Natural killer cell treated with Interleukin-12 subunit alpha and Interleukin-12 subunit beta and Interleukin-15 and Interleukin-18, amount 100 ng/mL, for 72 hours (primary cell): ENCODE results near the gene AGXT. TPM values are rescaled to one million over a fixed set of nuclear protein-coding genes. Genes with fewer than 3 reads are reported as not detected.

Experiments
- ATAC-seq, 2 donors: fragments of 150-1000 bp; cut with Tn5 transposase in 1 of 2; sonication (Bioruptor Pico), chemical (Tn5 transposase) in 1 of 2; 2 replicates each; pipeline ENCODE4 v1.10.0; 2021
- DNase-seq: peaks from one replicate; pipeline ENCODE4 v3.0.0; 2022; ENCODE audit warnings: low spot score
- H3K27ac Mint-ChIP-seq, 2 donors: 1 replicate in 1 of 2; 2 replicates in 1 of 2; pipeline ENCODE4 v1.8.0; 2022; ENCODE audit warnings: mixed read lengths in 2 of 2, mild to moderate bottlenecking in 1 of 2, moderate library complexity in 1 of 2
- H3K27me3 Mint-ChIP-seq, 2 donors: 1 replicate in 1 of 2; 2 replicates in 1 of 2; pipeline ENCODE4 v1.8.0; 2022; ENCODE audit warnings: mixed read lengths in 2 of 2
- H3K36me3 Mint-ChIP-seq: one replicate; pipeline ENCODE4 v1.8.0; 2022; ENCODE audit warnings: mixed read lengths
- H3K4me1 Mint-ChIP-seq, 2 donors: 1 replicate in 1 of 2; 2 replicates in 1 of 2; pipeline ENCODE4 v1.8.0; 2022; ENCODE audit warnings: low read depth in 2 of 2, mixed read lengths in 2 of 2, mild to moderate bottlenecking in 1 of 2
- H3K4me3 Mint-ChIP-seq: one replicate; pipeline ENCODE4 v1.8.0; 2022; ENCODE audit warnings: mixed read lengths
- H3K9me3 Mint-ChIP-seq: 2 replicates; pipeline ENCODE4 v1.8.0; 2022; ENCODE audit warnings: mixed read lengths
- total RNA-seq, 2 donors: library from RNA; stranded (reverse); gene quantifications; one replicate each; pipeline ENCODE4 v1.2.3, GENCODE V29; 2022

The AGXT gene
- total RNA-seq, 2 donors from 2014 or later = not detected

DNA sequence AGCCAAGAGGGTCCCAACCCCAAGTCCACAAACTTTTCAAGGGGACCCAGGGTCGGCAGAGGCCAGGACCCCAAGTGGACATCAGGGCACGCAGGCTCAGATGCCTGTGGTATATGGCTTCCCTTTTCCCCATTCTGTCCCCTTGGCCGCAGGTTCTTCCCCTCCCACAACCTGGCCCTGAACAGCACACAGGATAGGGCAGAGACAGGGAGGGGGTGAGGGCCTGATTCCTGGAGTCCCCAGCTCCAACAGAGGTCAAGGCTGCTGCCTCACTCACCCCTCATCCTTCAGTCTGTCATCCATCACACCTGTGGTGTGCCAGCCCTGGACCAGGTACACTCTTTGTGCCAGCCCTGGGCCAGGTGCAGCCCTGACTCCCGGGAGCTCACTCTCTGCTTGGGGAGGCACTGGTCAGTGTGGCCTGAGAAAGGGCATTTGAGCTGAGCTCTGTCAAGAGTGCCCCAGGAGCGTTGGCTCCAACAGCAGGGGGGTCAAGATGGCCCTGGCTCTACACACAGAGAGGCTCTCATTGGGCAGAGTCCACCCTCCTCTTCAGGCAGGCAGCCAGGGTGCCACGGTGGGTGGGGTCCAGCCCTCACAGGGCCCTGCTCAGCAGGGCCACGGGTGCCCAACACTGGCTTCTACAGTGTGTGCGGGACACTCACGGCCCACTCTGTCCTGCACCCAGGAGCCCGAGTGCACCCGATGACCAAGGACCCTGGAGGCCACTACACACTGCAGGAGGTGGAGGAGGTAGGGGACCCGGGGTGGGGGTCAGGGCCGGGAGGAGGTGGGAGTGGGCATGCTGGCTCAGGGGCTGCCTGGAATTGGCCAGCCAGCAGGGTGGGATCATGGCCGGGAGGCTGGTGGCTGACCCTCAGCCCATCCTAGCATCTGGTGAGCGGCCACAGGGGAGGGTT is 1.6 kb downstream of the AGXT start:
- H3K36me3 Mint-ChIP-seq = no peaks in the 10 kb centered on the region
- no peak overlapping the region for H3K4me3 Mint-ChIP-seq
- peaks cover 0 to 7% of the 10 kb centered on the region in 2 donors for H3K4me1 Mint-ChIP-seq
- H3K27ac Mint-ChIP-seq = no peak overlapping the region
- no peak for DNase-seq
- H3K27me3 Mint-ChIP-seq = peaks cover 6 to 17% of the 10 kb centered on the region in 2 donors
- ATAC-seq = no peak
- no peaks in the 10 kb centered on the region for H3K9me3 Mint-ChIP-seq

- Mint-ChIP-seq H3K4me1 (no peaks in the 10 kb centered on the region), H3K27me3 (peaks cover 2 to 9% of the 10 kb centered on the region in 2 donors), H3K27ac (no peak overlapping the region), H3K4me3 (no peak overlapping the region), H3K9me3 (no peaks in the 10 kb centered on the region), H3K36me3 (no peaks in the 10 kb centered on the region)
- DNase-seq (no peak), ATAC-seq (no peak)
These were observed 2.7 kb downstream of the AGXT start for GRCh38 chr2:240871071-240871958.

DNA sequence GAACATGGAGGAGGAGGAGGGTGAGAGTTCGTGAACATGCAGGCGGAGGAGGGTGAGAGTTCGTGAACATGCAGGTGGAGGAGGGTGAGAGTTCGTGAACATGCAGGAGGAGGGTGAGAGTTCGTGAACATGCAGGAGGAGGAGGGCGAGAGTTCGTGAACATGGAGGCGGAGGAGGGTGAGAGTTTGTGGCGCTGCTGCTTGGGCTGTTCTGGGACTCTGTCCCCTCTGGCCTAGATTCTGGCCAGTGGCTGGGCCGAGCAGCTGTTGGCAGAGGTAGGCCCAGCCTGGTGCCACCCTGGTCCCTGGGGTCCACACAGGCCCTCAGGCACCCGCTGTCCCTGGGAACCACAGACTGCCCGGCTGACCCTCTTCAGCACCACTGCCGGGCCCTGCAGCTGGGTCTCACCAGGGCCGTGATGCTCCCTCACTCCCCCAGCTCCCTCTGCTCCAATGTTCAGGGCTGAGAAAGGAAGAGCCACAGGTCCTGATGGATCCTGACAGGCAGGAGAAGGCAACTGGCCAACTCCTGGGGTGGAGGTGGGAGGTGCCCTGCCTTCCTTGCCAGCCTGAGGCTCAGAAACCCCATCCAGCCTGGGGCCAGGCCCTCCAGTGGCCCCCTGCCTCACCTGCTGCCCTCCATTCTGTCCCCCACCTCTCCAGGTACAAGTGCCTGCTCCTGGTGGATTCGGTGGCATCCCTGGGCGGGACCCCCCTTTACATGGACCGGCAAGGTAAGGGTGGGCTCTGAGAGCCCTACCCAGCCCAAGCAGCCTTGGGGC is 3.9 kb downstream of the AGXT start:
- H3K4me1 Mint-ChIP-seq = no peaks in the 10 kb centered on the region
- ATAC-seq (no peak), DNase-seq (no peak)
- H3K4me3 Mint-ChIP-seq = no peak overlapping the region
- H3K9me3 Mint-ChIP-seq = no peaks in the 10 kb centered on the region
- no peaks in the 10 kb centered on the region for H3K27me3 Mint-ChIP-seq
- no peak overlapping the region for H3K27ac Mint-ChIP-seq
- no peaks in the 10 kb centered on the region for H3K36me3 Mint-ChIP-seq

GRCh38 chr2:240873098-240873788 is 4.6 kb downstream of the AGXT start:
- Mint-ChIP-seq H3K4me3 (no peak overlapping the region), H3K4me1 (no peaks in the 10 kb centered on the region), H3K9me3 (no peaks in the 10 kb centered on the region), H3K27ac (no peak overlapping the region), H3K27me3 (no peaks in the 10 kb centered on the region), H3K36me3 (no peaks in the 10 kb centered on the region)
- ATAC-seq = no peak
- no peak for DNase-seq

DNA sequence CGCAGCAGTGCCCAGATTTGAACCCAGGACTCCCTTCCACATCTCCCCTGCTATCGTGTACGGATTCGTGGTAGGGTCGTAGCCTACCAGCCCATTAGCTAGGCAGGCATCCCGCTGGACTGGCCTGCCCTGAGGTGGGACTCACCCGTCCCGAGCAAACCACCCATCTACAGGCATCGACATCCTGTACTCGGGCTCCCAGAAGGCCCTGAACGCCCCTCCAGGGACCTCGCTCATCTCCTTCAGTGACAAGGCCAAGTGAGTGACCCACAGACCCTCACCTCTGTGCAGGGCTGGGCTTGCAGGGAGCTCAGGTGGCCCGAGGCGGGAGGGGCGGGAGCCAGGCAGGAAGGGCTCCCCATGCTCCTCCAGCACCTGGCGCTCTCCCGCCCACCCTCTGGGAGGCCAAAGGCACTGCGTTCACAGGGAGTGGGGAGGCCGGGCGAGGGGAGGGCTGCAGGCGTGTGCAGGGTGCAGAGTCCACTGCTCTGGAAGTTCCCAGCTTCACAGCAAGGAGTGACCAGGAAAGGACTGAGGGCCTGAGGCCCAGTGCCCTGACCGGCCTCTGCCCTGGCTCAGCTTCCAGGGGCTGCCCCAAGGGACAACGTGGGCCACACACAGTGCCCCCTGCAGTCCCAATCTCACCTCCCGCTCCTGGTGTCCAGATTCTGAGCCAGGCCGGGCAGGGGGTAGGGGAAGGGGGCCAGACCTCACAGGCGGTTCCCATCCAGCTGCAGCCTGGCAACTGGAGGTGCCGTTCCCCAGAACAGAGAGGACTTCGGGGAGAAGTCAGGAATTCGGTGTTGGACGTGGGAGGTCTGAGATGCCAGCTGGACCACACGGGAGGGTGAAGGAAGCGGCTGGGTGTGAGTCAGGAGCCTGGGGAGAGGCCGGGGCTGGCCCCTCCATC is 5.4 kb downstream of the AGXT start:
- H3K27me3 Mint-ChIP-seq = no peaks in the 10 kb centered on the region
- no peak overlapping the region for H3K4me3 Mint-ChIP-seq
- no peaks in the 10 kb centered on the region for H3K36me3 Mint-ChIP-seq
- ATAC-seq (no peak), DNase-seq (no peak)
- no peak overlapping the region for H3K27ac Mint-ChIP-seq
- no peaks in the 10 kb centered on the region for H3K9me3 Mint-ChIP-seq
- no peaks in the 10 kb centered on the region for H3K4me1 Mint-ChIP-seq

DNA sequence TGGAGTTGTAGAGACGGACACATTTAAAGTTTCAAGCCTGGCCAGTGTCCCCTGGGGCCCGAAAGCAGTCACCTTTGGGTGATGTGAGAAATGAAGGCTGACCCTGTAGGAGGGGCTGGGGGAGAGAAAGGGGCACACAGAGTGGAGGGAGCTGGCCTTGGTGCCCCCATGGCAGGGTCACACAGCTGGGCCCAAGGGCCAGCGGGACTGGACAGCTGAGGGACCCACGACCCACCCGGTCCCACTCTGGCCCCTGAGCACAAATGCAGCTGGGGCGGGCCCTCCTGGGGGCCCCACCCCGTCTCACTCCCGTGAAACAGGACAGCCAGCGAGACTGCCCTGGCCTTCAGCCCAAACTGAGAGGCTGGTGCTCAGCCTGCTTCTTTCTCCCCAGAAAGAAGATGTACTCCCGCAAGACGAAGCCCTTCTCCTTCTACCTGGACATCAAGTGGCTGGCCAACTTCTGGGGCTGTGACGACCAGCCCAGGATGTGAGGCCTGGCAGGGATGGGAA is 6.1 kb downstream of the AGXT start:
- Mint-ChIP-seq H3K4me1 (no peaks in the 10 kb centered on the region), H3K9me3 (no peaks in the 10 kb centered on the region), H3K27ac (no peak overlapping the region), H3K27me3 (no peaks in the 10 kb centered on the region), H3K36me3 (no peaks in the 10 kb centered on the region), H3K4me3 (no peak overlapping the region)
- ATAC-seq (no peak), DNase-seq (no peak)

DNA sequence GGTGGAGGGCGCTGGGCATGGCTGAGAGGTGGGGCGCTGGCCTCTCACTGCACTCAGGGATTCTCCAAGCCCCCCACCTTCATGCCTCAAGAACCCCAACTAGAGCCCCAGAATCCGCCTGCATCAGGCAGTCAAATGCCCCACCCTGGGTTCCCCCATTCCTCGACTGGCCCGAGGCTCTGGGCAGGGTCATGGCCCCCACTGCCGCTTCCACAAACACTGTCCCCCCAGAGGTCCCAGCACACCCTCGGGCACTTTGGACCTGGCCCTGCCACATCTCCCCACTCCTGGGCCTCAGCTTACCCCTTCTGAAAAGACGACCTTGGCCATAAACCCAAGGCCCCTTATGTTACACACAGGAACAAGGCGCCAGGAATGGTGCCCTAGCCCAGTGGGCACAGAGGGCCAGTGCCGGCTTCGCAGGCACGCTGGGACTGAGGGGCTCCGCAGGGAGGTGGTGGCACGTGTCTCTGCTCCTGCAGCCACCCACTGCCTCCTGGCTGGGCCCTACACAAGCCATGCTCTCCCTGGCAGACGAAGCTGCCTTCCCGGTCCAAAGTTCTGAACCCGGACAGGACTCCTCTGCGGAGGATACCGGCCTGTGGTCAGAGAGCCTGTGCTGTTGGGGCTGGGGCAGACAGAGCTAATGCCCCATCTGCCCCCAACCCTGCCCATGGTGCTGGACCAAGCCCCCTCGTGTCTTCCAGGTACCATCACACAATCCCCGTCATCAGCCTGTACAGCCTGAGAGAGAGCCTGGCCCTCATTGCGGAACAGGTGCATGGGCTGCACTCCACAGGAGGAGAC is 6.8 kb downstream of the AGXT start:
- H3K4me3 Mint-ChIP-seq = no peak overlapping the region
- DNase-seq = no peak
- no peaks in the 10 kb centered on the region for H3K4me1 Mint-ChIP-seq

GRCh38 chr2:240876035-240876474 is 7.4 kb downstream of the AGXT start:
- ATAC-seq = no peak
- Mint-ChIP-seq H3K9me3 (no peaks in the 10 kb centered on the region), H3K4me1 (no peaks in the 10 kb centered on the region), H3K4me3 (no peak overlapping the region), H3K27ac (no peak overlapping the region), H3K36me3 (no peaks in the 10 kb centered on the region), H3K27me3 (no peaks in the 10 kb centered on the region)
- no peak for DNase-seq

More for the DNA sequence above, 6.8 kb downstream of the AGXT start:
- H3K27me3 Mint-ChIP-seq = no peaks in the 10 kb centered on the region
- H3K27ac Mint-ChIP-seq = no peak overlapping the region
- H3K9me3 Mint-ChIP-seq = no peaks in the 10 kb centered on the region
- no peak for ATAC-seq
- no peaks in the 10 kb centered on the region for H3K36me3 Mint-ChIP-seq

GRCh38 chr2:240876475-240877251 is 8.0 kb downstream of the AGXT start:
- H3K27ac Mint-ChIP-seq = no peak overlapping the region
- H3K4me3 Mint-ChIP-seq = no peak overlapping the region
- no peaks in the 10 kb centered on the region for H3K4me1 Mint-ChIP-seq
- ATAC-seq (no peak), DNase-seq (no peak)
- H3K9me3 Mint-ChIP-seq = no peaks in the 10 kb centered on the region
- H3K36me3 Mint-ChIP-seq = no peaks in the 10 kb centered on the region
- no peaks in the 10 kb centered on the region for H3K27me3 Mint-ChIP-seq

GRCh38 chr2:240877460-240878340 is 9.1 kb downstream of the AGXT start:
- Mint-ChIP-seq H3K27me3 (peaks cover 0 to 2% of the 10 kb centered on the region in 2 donors), H3K36me3 (no peaks in the 10 kb centered on the region), H3K4me3 (no peak overlapping the region), H3K27ac (no peak overlapping the region), H3K4me1 (no peaks in the 10 kb centered on the region), H3K9me3 (no peaks in the 10 kb centered on the region)
- DNase-seq (no peak), ATAC-seq (no peak)
